H1 (cell line): ENCODE results near the gene HNF1A. TPM values are rescaled to one million over a fixed set of nuclear protein-coding genes. Genes with fewer than 3 reads are reported as not detected.

ENCODE experiments used
- polyA plus RNA-seq, 7 experiments: library from polyadenylated mRNA; depleted of rRNA in 3 of 7; stranded (reverse) in 5 of 7; unstranded in 2 of 7; fragments of >200 nt in 5 of 7; fragments of 200-250 nt in 2 of 7; gene quantifications; 1 replicate in 5 of 7; 2 replicates in 1 of 7; 4 replicates in 1 of 7; pipeline versions ENCODE4 v1.2.1 to v1.2.3, GENCODE V29; 2011 to 2013; ENCODE audit warnings: missing spikeins in 2 of 7, mixed read lengths in 2 of 7
- total RNA-seq: library from RNA; stranded (reverse); fragmentation: NEBNext Ultra II Directional; extraction: Animal tissue kit (Norgen Biotek cat#: 25700); gene quantifications from 2 replicates; pipeline ENCODE4 v1.2.1, GENCODE V29; 2021
- TF ChIP-seq, protein P1 (sequence below): fragments of 300-600 bp; sonication (generic); IDR thresholded peaks from 2 replicates; pipeline ENCODE4 v1.7.1; 2012; ENCODE audit warnings: low read length, moderate library complexity, mild to moderate bottlenecking, inconsistent platforms; ENCODE audit not compliant: insufficient replicate concordance

Gene HNF1A
- total and polyA plus RNA-seq, 2 of the 8 experiments (the other 6 are each of a cell fraction or from before 2014, with no cell fraction given): not detected

DNA sequence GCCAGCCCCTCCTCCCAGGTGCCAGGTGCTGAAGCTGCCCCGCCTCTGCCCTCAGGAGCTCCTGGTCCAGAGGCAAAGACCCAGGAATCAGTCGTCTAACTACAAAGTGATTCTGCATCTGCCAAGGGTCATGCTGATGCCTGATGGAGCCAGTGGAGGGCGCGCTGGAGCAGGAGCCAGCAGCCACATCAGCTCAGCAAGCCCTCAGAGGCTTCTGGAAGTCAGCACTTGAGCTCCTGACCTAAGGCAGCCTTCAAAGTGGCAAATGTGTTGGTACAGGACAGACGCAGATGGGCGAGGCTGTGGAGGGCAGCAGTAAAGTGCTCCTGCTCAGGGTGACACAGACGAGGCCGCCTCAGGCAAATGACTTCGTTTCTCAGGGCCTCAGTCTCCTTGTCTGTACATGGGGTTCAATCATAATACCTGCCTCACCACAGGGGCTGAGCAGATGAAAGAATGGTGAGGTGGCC is 27.0 kb downstream of the HNF1A start (continued):
- TF ChIP-seq, protein P1, sequence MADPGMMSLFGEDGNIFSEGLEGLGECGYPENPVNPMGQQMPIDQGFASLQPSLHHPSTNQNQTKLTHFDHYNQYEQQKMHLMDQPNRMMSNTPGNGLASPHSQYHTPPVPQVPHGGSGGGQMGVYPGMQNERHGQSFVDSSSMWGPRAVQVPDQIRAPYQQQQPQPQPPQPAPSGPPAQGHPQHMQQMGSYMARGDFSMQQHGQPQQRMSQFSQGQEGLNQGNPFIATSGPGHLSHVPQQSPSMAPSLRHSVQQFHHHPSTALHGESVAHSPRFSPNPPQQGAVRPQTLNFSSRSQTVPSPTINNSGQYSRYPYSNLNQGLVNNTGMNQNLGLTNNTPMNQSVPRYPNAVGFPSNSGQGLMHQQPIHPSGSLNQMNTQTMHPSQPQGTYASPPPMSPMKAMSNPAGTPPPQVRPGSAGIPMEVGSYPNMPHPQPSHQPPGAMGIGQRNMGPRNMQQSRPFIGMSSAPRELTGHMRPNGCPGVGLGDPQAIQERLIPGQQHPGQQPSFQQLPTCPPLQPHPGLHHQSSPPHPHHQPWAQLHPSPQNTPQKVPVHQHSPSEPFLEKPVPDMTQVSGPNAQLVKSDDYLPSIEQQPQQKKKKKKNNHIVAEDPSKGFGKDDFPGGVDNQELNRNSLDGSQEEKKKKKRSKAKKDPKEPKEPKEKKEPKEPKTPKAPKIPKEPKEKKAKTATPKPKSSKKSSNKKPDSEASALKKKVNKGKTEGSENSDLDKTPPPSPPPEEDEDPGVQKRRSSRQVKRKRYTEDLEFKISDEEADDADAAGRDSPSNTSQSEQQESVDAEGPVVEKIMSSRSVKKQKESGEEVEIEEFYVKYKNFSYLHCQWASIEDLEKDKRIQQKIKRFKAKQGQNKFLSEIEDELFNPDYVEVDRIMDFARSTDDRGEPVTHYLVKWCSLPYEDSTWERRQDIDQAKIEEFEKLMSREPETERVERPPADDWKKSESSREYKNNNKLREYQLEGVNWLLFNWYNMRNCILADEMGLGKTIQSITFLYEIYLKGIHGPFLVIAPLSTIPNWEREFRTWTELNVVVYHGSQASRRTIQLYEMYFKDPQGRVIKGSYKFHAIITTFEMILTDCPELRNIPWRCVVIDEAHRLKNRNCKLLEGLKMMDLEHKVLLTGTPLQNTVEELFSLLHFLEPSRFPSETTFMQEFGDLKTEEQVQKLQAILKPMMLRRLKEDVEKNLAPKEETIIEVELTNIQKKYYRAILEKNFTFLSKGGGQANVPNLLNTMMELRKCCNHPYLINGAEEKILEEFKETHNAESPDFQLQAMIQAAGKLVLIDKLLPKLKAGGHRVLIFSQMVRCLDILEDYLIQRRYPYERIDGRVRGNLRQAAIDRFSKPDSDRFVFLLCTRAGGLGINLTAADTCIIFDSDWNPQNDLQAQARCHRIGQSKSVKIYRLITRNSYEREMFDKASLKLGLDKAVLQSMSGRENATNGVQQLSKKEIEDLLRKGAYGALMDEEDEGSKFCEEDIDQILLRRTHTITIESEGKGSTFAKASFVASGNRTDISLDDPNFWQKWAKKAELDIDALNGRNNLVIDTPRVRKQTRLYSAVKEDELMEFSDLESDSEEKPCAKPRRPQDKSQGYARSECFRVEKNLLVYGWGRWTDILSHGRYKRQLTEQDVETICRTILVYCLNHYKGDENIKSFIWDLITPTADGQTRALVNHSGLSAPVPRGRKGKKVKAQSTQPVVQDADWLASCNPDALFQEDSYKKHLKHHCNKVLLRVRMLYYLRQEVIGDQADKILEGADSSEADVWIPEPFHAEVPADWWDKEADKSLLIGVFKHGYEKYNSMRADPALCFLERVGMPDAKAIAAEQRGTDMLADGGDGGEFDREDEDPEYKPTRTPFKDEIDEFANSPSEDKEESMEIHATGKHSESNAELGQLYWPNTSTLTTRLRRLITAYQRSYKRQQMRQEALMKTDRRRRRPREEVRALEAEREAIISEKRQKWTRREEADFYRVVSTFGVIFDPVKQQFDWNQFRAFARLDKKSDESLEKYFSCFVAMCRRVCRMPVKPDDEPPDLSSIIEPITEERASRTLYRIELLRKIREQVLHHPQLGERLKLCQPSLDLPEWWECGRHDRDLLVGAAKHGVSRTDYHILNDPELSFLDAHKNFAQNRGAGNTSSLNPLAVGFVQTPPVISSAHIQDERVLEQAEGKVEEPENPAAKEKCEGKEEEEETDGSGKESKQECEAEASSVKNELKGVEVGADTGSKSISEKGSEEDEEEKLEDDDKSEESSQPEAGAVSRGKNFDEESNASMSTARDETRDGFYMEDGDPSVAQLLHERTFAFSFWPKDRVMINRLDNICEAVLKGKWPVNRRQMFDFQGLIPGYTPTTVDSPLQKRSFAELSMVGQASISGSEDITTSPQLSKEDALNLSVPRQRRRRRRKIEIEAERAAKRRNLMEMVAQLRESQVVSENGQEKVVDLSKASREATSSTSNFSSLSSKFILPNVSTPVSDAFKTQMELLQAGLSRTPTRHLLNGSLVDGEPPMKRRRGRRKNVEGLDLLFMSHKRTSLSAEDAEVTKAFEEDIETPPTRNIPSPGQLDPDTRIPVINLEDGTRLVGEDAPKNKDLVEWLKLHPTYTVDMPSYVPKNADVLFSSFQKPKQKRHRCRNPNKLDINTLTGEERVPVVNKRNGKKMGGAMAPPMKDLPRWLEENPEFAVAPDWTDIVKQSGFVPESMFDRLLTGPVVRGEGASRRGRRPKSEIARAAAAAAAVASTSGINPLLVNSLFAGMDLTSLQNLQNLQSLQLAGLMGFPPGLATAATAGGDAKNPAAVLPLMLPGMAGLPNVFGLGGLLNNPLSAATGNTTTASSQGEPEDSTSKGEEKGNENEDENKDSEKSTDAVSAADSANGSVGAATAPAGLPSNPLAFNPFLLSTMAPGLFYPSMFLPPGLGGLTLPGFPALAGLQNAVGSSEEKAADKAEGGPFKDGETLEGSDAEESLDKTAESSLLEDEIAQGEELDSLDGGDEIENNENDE: no peak
